ENCODE results near the gene BTBD2.

DNA sequence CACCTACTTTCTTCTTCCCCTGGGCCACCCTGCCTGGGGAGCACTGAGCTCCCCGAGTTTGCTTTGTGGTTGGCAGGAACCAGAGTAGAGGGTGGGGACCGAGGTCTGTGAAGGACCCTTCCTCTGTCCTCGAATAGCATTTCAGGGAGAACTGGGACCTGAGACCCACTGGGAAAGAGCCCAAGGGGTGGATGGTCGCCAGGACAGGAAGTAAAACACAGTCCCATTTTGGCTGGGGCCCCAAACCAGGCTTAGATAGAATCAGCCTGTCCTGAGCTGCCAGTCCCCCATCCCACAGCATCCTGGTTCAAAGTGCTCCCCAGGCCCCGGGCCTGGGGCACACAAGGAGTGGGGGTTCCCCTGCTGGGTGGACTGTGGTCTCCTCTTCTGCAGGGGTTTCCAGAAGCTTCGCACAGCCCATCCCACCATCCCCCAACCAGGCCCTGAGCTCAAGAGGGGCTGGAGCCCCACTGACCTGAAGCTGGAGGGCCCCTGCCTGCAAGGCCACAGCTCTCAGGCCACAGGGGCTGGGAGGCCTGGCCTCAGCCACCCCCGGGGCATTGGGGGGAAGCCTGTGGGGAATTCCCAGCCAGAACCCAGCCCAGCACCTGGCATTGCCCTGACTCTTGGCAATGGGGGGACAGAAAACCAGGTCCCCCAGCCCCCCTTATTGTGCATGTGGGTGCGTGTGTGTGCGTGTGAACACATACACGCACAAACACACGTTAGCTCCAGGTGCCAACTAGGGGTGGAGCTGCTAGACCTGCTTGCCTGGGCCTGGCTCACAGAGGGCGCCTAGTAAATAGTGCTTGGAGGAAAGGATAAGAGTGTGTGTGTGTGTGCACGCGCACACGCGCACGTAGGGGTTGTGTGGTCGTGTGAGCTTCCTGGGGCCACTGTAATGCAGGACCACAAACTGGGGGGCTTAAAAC, 36.5 kb upstream of the BTBD2 start:
- TF ChIP-seq, protein P1, sequence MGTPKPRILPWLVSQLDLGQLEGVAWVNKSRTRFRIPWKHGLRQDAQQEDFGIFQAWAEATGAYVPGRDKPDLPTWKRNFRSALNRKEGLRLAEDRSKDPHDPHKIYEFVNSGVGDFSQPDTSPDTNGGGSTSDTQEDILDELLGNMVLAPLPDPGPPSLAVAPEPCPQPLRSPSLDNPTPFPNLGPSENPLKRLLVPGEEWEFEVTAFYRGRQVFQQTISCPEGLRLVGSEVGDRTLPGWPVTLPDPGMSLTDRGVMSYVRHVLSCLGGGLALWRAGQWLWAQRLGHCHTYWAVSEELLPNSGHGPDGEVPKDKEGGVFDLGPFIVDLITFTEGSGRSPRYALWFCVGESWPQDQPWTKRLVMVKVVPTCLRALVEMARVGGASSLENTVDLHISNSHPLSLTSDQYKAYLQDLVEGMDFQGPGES (IDR thresholded peaks at IDR 0.05), result no peak
- TF ChIP-seq CTCF (IDR thresholded peaks at IDR 0.05 in 2 of 3, conservative IDR thresholded peaks at IDR 0.05 in 1 of 3; ENCODE audit: control insufficient read depth in 2 of 3, extremely low read depth in 1 of 3, insufficient read depth in 1 of 3, low read depth in 3 of 3, low read length in 3 of 3) (no peak; a peak in 1 of 6 replicates), CEBPZ (IDR thresholded peaks at IDR 0.05; ENCODE audit: low read depth, low read length) (no peak), FOXM1 (IDR thresholded peaks at IDR 0.05; ENCODE audit: low read depth, low read length) (no peak), BMI1 (IDR thresholded peaks at IDR 0.05; ENCODE audit: borderline replicate concordance) (no peak), CHD1 (IDR thresholded peaks at IDR 0.05; ENCODE audit: low read depth, low read length) (no peak), TAF1 (IDR thresholded peaks at IDR 0.05; ENCODE audit: borderline replicate concordance, low read depth, low read length) (no peak)
- TF ChIP-seq, protein P2, sequence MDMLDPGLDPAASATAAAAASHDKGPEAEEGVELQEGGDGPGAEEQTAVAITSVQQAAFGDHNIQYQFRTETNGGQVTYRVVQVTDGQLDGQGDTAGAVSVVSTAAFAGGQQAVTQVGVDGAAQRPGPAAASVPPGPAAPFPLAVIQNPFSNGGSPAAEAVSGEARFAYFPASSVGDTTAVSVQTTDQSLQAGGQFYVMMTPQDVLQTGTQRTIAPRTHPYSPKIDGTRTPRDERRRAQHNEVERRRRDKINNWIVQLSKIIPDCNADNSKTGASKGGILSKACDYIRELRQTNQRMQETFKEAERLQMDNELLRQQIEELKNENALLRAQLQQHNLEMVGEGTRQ (IDR thresholded peaks at IDR 0.05; ENCODE audit: borderline replicate concordance, low read depth, low read length), result no peak
